ENCODE data around the gene DNLZ. TPM values are rescaled to one million over a fixed set of nuclear protein-coding genes. Genes with fewer than 3 reads are reported as not detected.

DNLZ gene
- total and polyA plus RNA-seq, 9 of the 15 experiments (the other 6 are each of a cell fraction or from before 2014, with no cell fraction given) = 0.17 to 44.6 (median 3.4) TPM

- no peak for TF ChIP-seq DACH1 (IDR thresholded peaks at IDR 0.05; ENCODE audit: partially characterized antibody)
- no peak for TF ChIP-seq EP300 (IDR thresholded peaks at IDR 0.05; ENCODE audit: low read length)
- peak; percentile 20; the same call in 1 of the 2 replicates for TF ChIP-seq C11orf30 (IDR thresholded peaks at IDR 0.05; ENCODE audit: low read depth)
- no peak for TF ChIP-seq ZNF445 (CRISPR knock-in tag; IDR thresholded peaks at IDR 0.05; ENCODE audit: low read depth)
- peak; percentile 30 to 47; a peak in 3 of 4 replicates for TF ChIP-seq RAD21 (CRISPR knock-in tag; conservative IDR thresholded peaks at IDR 0.05 in 1 of 2, IDR thresholded peaks at IDR 0.05 in 1 of 2)
- peak; percentile 38; the same call in 1 of the 2 replicates for TF ChIP-seq MTA1 (IDR thresholded peaks at IDR 0.05; ENCODE audit: borderline replicate concordance)
- TF ChIP-seq ATF6 (CRISPR knock-in tag; IDR thresholded peaks at IDR 0.05) = peak; percentile 44; the same call in 1 of the 2 replicates
- 0 out of 2 replicates have a peak, but pooled peaks have one; percentile 28 for TF ChIP-seq GATAD2B (IDR thresholded peaks at IDR 0.05; ENCODE audit: borderline replicate concordance)
- TF ChIP-seq ZBTB11 (CRISPR knock-in tag; IDR thresholded peaks at IDR 0.05) = peak in 1 of 3 experiments; percentile 26; a peak in 2 of 6 replicates
- no peak for TF ChIP-seq PHB (CRISPR knock-in tag; IDR thresholded peaks at IDR 0.05)
- TF ChIP-seq ATF7 (IDR thresholded peaks at IDR 0.05) = peak; percentile 91
- TF ChIP-seq GTF3C2 (IDR thresholded peaks at IDR 0.05; ENCODE audit: borderline replicate concordance, extremely low read depth, insufficient read length) = no peak
- TF ChIP-seq TGIF2 (CRISPR knock-in tag; IDR thresholded peaks at IDR 0.05) = peak; percentile 58; the same call in 1 of the 2 replicates
- TF ChIP-seq ETV6 (IDR thresholded peaks at IDR 0.05; ENCODE audit: borderline replicate concordance in 1 of 2, low read depth in 2 of 2, low read length in 1 of 2) = no peak
- no peak for TF ChIP-seq ETV6 (CRISPR knock-in tag; IDR thresholded peaks at IDR 0.05; ENCODE audit: borderline replicate concordance)
- peak; percentile 75 for TF ChIP-seq RBFOX2 (IDR thresholded peaks at IDR 0.05; ENCODE audit: low read depth, low read length)
- TF ChIP-seq ZNF134 (CRISPR knock-in tag; conservative IDR thresholded peaks at IDR 0.05) = peak; percentile 94
- 0 out of 2 replicates have a peak, but pooled peaks have one; percentile 29 for TF ChIP-seq HDAC8 (tag; IDR thresholded peaks at IDR 0.05)
- TF ChIP-seq CAMTA2 (CRISPR knock-in tag; conservative IDR thresholded peaks at IDR 0.05) = no peak
Measured at GRCh38 chr9:136372561-136373299, 9.2 kb upstream of the DNLZ start (continued).

Measured in K562 (cell line).